ENCODE measurements around the gene USP44.

- TF ChIP-seq CTCF (IDR thresholded peaks at IDR 0.05) (no peak), POLR2A (IDR thresholded peaks at IDR 0.05) (no peak)
Observed at GRCh38 chr12:95547522-95548055, 3.7 kb downstream of the USP44 start.

Measured in prostate gland (tissue), 2 donors.